ENCODE results near the gene KRTAP4-16.
"Not testable (repeated sequence)": the region's sequence is repeated elsewhere in the genome, so short reads cannot be mapped to it uniquely, and the experiment has no call there.

Gene KRTAP4-16

GRCh38 chr17:41103896-41104295 lies 1.9 kb upstream of the KRTAP4-16 start:
- H3K27me3 Mint-ChIP-seq (ENCODE audit: low read depth), result no peaks in the 10 kb centered on the region
- TF ChIP-seq CTCF (IDR thresholded peaks at IDR 0.05; ENCODE audit: unreplicated experiment in 3 of 3), result no peak
- H3K27ac Mint-ChIP-seq, result peak overlapping the region; percentile 5 to 91 (median 56)
- peaks cover 32% of the 10 kb centered on the region for H3K4me1 Mint-ChIP-seq
- H3K36me3 Mint-ChIP-seq (ENCODE audit: low read depth), result no peaks in the 10 kb centered on the region
- peaks cover 8% of the 10 kb centered on the region for H3K9me3 Mint-ChIP-seq
- H3K4me3 Mint-ChIP-seq, result no peak overlapping the region

DNA sequence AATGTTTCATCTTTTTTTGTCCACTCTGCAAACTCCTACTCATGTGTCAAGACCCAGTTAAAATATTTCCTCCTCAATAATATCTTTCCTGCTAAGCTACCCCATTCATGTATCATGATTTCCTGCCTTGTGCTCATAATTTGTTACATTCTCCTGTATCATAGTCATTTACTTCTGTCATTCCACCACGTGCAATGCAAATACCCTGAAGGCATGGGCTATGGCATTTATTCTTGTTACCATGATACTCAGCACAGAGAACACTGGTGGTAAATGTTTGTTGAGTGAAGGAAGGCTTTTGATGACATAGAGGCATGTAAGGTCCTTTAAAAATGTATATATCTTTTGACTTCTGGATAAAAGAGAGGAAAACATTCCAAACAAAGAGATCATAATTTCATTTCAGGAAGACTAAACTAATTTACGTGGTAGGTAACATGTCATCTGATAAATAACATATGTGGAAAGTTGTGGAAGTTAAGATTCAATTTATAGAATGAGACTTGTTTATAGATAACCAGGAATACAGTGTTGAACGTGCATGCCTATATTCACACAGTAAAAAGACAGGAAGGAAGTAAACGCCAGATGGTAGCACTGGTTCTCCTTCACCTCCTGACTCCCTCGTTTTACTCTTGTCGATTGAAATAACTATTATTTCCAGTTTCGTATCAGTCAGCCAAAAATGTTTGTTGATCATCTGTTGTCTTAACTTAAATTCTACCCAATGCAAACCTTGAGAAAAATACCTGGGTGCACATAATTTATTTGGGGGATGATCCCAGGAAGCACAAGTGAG lies 2.1 kb downstream of the KRTAP4-16 start:
- peaks cover 38% of the 10 kb centered on the region for H3K4me1 Mint-ChIP-seq
- H3K27ac Mint-ChIP-seq, result peak overlapping the region; percentile 69 to 74 (median 72)
- H3K36me3 Mint-ChIP-seq (ENCODE audit: low read depth); H3K9me3 Mint-ChIP-seq: not testable (repeated sequence)
- peaks cover 11% of the 10 kb centered on the region for H3K27me3 Mint-ChIP-seq (ENCODE audit: low read depth)
- H3K4me3 Mint-ChIP-seq, result peak overlapping the region in 1 of 3 experiments; percentile 5

GRCh38 chr17:41098481-41098880 lies 3.5 kb downstream of the KRTAP4-16 start:
- Mint-ChIP-seq H3K9me3 (peaks cover 5% of the 10 kb centered on the region), H3K4me1 (peaks cover 32% of the 10 kb centered on the region), H3K27me3 (ENCODE audit: low read depth) (peaks cover 11% of the 10 kb centered on the region), H3K36me3 (ENCODE audit: low read depth) (no peaks in the 10 kb centered on the region), H3K27ac (peak overlapping the region in 1 of 3 experiments; percentile 13), H3K4me3 (no peak overlapping the region)
- no peak for TF ChIP-seq CTCF (IDR thresholded peaks at IDR 0.05; ENCODE audit: unreplicated experiment in 3 of 3)

DNA sequence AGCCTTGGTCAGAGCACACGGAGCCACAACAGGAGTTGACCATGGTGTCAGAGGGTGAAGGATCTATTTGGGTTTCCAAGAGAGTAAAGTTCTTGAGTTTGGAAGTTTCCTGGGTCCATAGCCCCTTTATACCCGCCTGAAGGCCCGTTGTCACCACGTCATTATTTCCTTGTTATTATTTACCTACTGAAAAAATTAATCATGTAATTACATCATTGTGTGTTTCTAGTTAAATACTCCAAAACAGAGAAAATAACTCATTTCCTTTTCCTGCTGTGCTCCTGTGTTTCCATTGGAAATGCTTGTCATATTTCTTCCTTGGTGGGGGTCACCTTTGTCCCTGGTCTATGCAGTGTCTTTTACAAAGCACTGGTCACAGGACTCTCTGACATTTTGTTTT lies 4.0 kb downstream of the KRTAP4-16 start, which contains the start of gene KRTAP4-8:
Gene KRTAP4-8 (minus strand): TSS at position 101 of the 400 bp plus-strand sequence. CDS start 58 bp downstream, at position 43.
- no peaks in the 10 kb centered on the region for H3K36me3 Mint-ChIP-seq (ENCODE audit: low read depth)
- H3K27ac Mint-ChIP-seq, result peak within 1 kb of the TSS in 2 of 3 experiments; percentile 23 to 43
- peaks cover 27% of the 10 kb centered on the region for H3K4me1 Mint-ChIP-seq
- no peak for TF ChIP-seq CTCF (IDR thresholded peaks at IDR 0.05; ENCODE audit: unreplicated experiment in 3 of 3)
- peaks cover 5% of the 10 kb centered on the region for H3K9me3 Mint-ChIP-seq
- peaks cover 11% of the 10 kb centered on the region for H3K27me3 Mint-ChIP-seq (ENCODE audit: low read depth)
- H3K4me3 Mint-ChIP-seq, result peak within 1 kb of the TSS in 1 of 3 experiments; percentile 18

GRCh38 chr17:41096055-41096454 lies 6.0 kb downstream of the KRTAP4-16 start:
- Mint-ChIP-seq H3K9me3 (peaks cover 5% of the 10 kb centered on the region), H3K36me3 (ENCODE audit: low read depth) (no peaks in the 10 kb centered on the region), H3K4me1 (peaks cover 20% of the 10 kb centered on the region), H3K27me3 (ENCODE audit: low read depth) (peaks cover 11% of the 10 kb centered on the region), H3K4me3 (no peak overlapping the region), H3K27ac (no peak overlapping the region)
- TF ChIP-seq CTCF (IDR thresholded peaks at IDR 0.05; ENCODE audit: unreplicated experiment in 3 of 3), result no peak

GRCh38 chr17:41088760-41089352 lies 13.2 kb downstream of the KRTAP4-16 start:
- H3K9me3 Mint-ChIP-seq; H3K27ac Mint-ChIP-seq; H3K4me1 Mint-ChIP-seq; H3K4me3 Mint-ChIP-seq; H3K27me3 Mint-ChIP-seq (ENCODE audit: low read depth); H3K36me3 Mint-ChIP-seq (ENCODE audit: low read depth): not testable (repeated sequence)

- not testable (repeated sequence) for H3K36me3 Mint-ChIP-seq (ENCODE audit: low read depth); H3K4me1 Mint-ChIP-seq; H3K4me3 Mint-ChIP-seq; H3K27ac Mint-ChIP-seq; H3K27me3 Mint-ChIP-seq (ENCODE audit: low read depth); H3K9me3 Mint-ChIP-seq
Measured at GRCh38 chr17:41084100-41084856, 17.7 kb downstream of the KRTAP4-16 start, which contains the start of gene KRTAP4-7. KRTAP4-7 (plus strand) TSS chr17:41084150; CDS start chr17:41084207, 57 bp downstream.

DNA sequence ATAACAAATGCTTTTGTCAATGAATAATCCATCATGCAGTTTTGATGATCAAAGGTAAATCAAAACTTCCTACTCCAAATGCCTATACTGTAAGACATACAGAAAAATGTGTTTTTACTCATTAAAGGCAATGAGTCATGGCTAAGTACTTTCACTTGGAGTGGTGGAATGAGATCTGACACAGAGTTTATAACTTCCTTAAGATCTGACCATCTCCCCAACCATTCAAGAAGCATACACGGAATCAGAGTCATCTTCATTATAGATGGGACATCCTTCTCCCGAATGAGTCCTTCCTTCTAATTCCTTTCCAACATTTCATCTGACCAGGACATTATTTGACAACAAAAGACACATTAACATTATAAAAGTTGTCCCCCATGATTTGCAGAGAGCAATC lies 18.6 kb downstream of the KRTAP4-16 start:
- H3K27me3 Mint-ChIP-seq (ENCODE audit: low read depth); H3K36me3 Mint-ChIP-seq (ENCODE audit: low read depth); H3K4me3 Mint-ChIP-seq; H3K9me3 Mint-ChIP-seq; H3K4me1 Mint-ChIP-seq; H3K27ac Mint-ChIP-seq: not testable (repeated sequence)
